Measurements from ENCODE around the gene LSM14B. TPM values are rescaled to one million over a fixed set of nuclear protein-coding genes. Genes with fewer than 3 reads are reported as not detected.

LSM14B gene
- total RNA-seq, 1 donor from 2014 or later: 85.8 TPM

GRCh38 chr20:62162765-62163484 lies 40.6 kb downstream of the LSM14B start:
- no peak for TF ChIP-seq CTCF (IDR thresholded peaks at IDR 0.05; ENCODE audit: insufficient read depth, low read length, severe bottlenecking)
- Histone ChIP-seq H3K4me3 (ENCODE audit: low read depth, low read length) (no peak overlapping the region), H3K27me3 (ENCODE audit: control insufficient read depth, insufficient read depth, low read length) (no peaks in the 10 kb centered on the region), H3K36me3 (ENCODE audit: control insufficient read depth, insufficient read depth, low read length) (peaks cover 31% of the 10 kb centered on the region)
- DNase-seq (ENCODE audit: low read depth) (no peak), FAIRE-seq (no peak)

GRCh38 chr20:62163485-62163865 lies 41.2 kb downstream of the LSM14B start:
- no peaks in the 10 kb centered on the region for H3K27me3 ChIP-seq (ENCODE audit: control insufficient read depth, insufficient read depth, low read length)
- no peak for FAIRE-seq

GRCh38 chr20:62163986-62164762 lies 41.9 kb downstream of the LSM14B start:
- Histone ChIP-seq H3K4me3 (ENCODE audit: low read depth, low read length) (no peak overlapping the region), H3K27me3 (ENCODE audit: control insufficient read depth, insufficient read depth, low read length) (no peaks in the 10 kb centered on the region), H3K36me3 (ENCODE audit: control insufficient read depth, insufficient read depth, low read length) (peaks cover 32% of the 10 kb centered on the region)
- no peak for FAIRE-seq
- TF ChIP-seq CTCF (IDR thresholded peaks at IDR 0.05; ENCODE audit: insufficient read depth, low read length, severe bottlenecking): no peak
- no peak for DNase-seq (ENCODE audit: low read depth)

More at GRCh38 chr20:62163485-62163865, 41.2 kb downstream of the LSM14B start:
- no peak for TF ChIP-seq CTCF (IDR thresholded peaks at IDR 0.05; ENCODE audit: insufficient read depth, low read length, severe bottlenecking)
- Histone ChIP-seq H3K4me3 (ENCODE audit: low read depth, low read length) (no peak overlapping the region), H3K36me3 (ENCODE audit: control insufficient read depth, insufficient read depth, low read length) (peaks cover 31% of the 10 kb centered on the region)
- DNase-seq (ENCODE audit: low read depth): no peak

GRCh38 chr20:62164879-62165761 lies 42.8 kb downstream of the LSM14B start:
- TF ChIP-seq CTCF (IDR thresholded peaks at IDR 0.05; ENCODE audit: insufficient read depth, low read length, severe bottlenecking): no peak
- Histone ChIP-seq H3K36me3 (ENCODE audit: control insufficient read depth, insufficient read depth, low read length) (peaks cover 32% of the 10 kb centered on the region), H3K27me3 (ENCODE audit: control insufficient read depth, insufficient read depth, low read length) (no peaks in the 10 kb centered on the region), H3K4me3 (ENCODE audit: low read depth, low read length) (no peak overlapping the region)
- DNase-seq (ENCODE audit: low read depth) (no peak), FAIRE-seq (no peak)

- Histone ChIP-seq H3K27me3 (ENCODE audit: control insufficient read depth, insufficient read depth, low read length) (no peaks in the 10 kb centered on the region), H3K4me3 (ENCODE audit: low read depth, low read length) (no peak overlapping the region), H3K36me3 (ENCODE audit: control insufficient read depth, insufficient read depth, low read length) (peaks cover 32% of the 10 kb centered on the region)
- FAIRE-seq (no peak), DNase-seq (ENCODE audit: low read depth) (no peak)
- TF ChIP-seq CTCF (IDR thresholded peaks at IDR 0.05; ENCODE audit: insufficient read depth, low read length, severe bottlenecking): no peak
Observed at GRCh38 chr20:62165762-62166399, 43.6 kb downstream of the LSM14B start.
